ENCODE measurements around the gene RWDD3. TPM values are rescaled to one million over a fixed set of nuclear protein-coding genes. Genes with fewer than 3 reads are reported as not detected.

RWDD3 gene
- total and polyA plus RNA-seq, 2 donors (not counting 3 experiments of a cell fraction or from before 2014, with no cell fraction given) = 9.3 to 12.1 TPM

GRCh38 chr1:95226781-95227660 is 7.0 kb upstream of the RWDD3 start:
- POLR2A ChIA-PET = no interaction called here
- CTCF ChIA-PET = no interaction called here
- TF ChIP-seq CTCF (IDR thresholded peaks at IDR 0.05; ENCODE audit: extremely low read depth in 1 of 2, insufficient read depth in 1 of 2, low read depth in 1 of 2, low read length in 2 of 2) (no peak), EZH2 (IDR thresholded peaks at IDR 0.05; ENCODE audit: borderline replicate concordance, low read depth, low read length, severe bottlenecking) (no peak), GATA2 (IDR thresholded peaks at IDR 0.05; ENCODE audit: insufficient read depth, insufficient read length, low read depth, low read length) (no peak), POLR2A (IDR thresholded peaks at IDR 0.05; ENCODE audit: low read depth, low read length) (no peak), MAX (IDR thresholded peaks at IDR 0.05; ENCODE audit: insufficient read depth, insufficient read length) (no peak), JUN (IDR thresholded peaks at IDR 0.05; ENCODE audit: borderline replicate concordance, insufficient read depth, insufficient read length, low read depth) (no peak), MYC (IDR thresholded peaks at IDR 0.05; ENCODE audit: low read depth, low read length) (no peak), POLR2AphosphoS5 (IDR thresholded peaks at IDR 0.05; ENCODE audit: insufficient read depth, low read depth, low read length) (no peak), FOS (IDR thresholded peaks at IDR 0.05; ENCODE audit: borderline replicate concordance, insufficient read depth, low read length) (no peak)
- H3K27me3 ChIP-seq (ENCODE audit: control insufficient read depth in 2 of 2, insufficient read depth in 2 of 2, low read length in 2 of 2) = peaks cover 12% of the 10 kb centered on the region in 2 experiments
- H4K20me1 ChIP-seq (replicated peaks; ENCODE audit: control insufficient read depth, extremely low read depth, insufficient read depth, low read length) = no peaks in the 10 kb centered on the region
- no peak overlapping the region for H3K4me3 ChIP-seq (replicated peaks in 1 of 3; ENCODE audit: insufficient read depth in 1 of 3, low read depth in 1 of 3, low read length in 3 of 3)
- H3K4me2 ChIP-seq (ENCODE audit: insufficient read depth, low read length) = no peak overlapping the region
- intact Hi-C loops (cut with micrococcal nuclease) = no loop called here
- no peak overlapping the region for H2AFZ ChIP-seq (ENCODE audit: low read depth, low read length)
- no peaks in the 10 kb centered on the region for H3K4me1 ChIP-seq (ENCODE audit: control insufficient read depth, extremely low read depth, insufficient read depth, low read length)
- dilution Hi-C loops (cut with MboI; ENCODE audit: extremely low pct_ligation_motif_present, low sequenced_read_pairs) = no loop called here
- FAIRE-seq (no peak), DNase-seq (ENCODE audit: low read depth, low spot score) (no peak)
- no peaks in the 10 kb centered on the region for H3K9me3 ChIP-seq (replicated peaks; ENCODE audit: control insufficient read depth, insufficient read depth, low read length)
- no peaks in the 10 kb centered on the region for H3K36me3 ChIP-seq (ENCODE audit: control insufficient read depth in 2 of 2, extremely low read depth in 1 of 2, insufficient read depth in 2 of 2, low read length in 2 of 2)
- H3K79me2 ChIP-seq (ENCODE audit: control insufficient read depth, insufficient read depth, low read length) = no peaks in the 10 kb centered on the region
- no peaks in the 10 kb centered on the region for H3K9me1 ChIP-seq (replicated peaks; ENCODE audit: control insufficient read depth, extremely low read depth, insufficient read depth, low read length)
- BruUV-seq (replicated peaks) = no TSS peak
- H3K27ac ChIP-seq (ENCODE audit: insufficient read depth, low read depth, low read length) = no peak overlapping the region
- no peak overlapping the region for H3K9ac ChIP-seq (replicated peaks; ENCODE audit: extremely low read depth, insufficient read depth, low read length)
